ENCODE data around the gene NANOGP8.

Gene NANOGP8

GRCh38 chr15:35061825-35062737 is 23.0 kb downstream of the NANOGP8 start:
- TF ChIP-seq CTCF (IDR thresholded peaks at IDR 0.05; ENCODE audit: low read depth, low read length, missing control alignments), result no peak
- no peak overlapping the region for H3K4me3 ChIP-seq (ENCODE audit: low read depth, low read length)
- no peak for DNase-seq (ENCODE audit: low read depth)
- in situ Hi-C loops (cut with HindIII; ENCODE audit: low sequenced_read_pairs), result no loop called here

GRCh38 chr15:35061161-35061824 is 23.8 kb downstream of the NANOGP8 start:
- in situ Hi-C loops (cut with HindIII; ENCODE audit: low sequenced_read_pairs), result no loop called here
- no peak for DNase-seq (ENCODE audit: low read depth)
- no peak for TF ChIP-seq CTCF (IDR thresholded peaks at IDR 0.05; ENCODE audit: low read depth, low read length, missing control alignments)
- no peak overlapping the region for H3K4me3 ChIP-seq (ENCODE audit: low read depth, low read length)

- DNase-seq (ENCODE audit: low read depth), result no peak
- TF ChIP-seq CTCF (IDR thresholded peaks at IDR 0.05; ENCODE audit: low read depth, low read length, missing control alignments), result no peak
- in situ Hi-C loops (cut with HindIII; ENCODE audit: low sequenced_read_pairs), result no loop called here
- no peak overlapping the region for H3K4me3 ChIP-seq (ENCODE audit: low read depth, low read length)
Observed at GRCh38 chr15:35060591-35060990, 24.5 kb downstream of the NANOGP8 start.

- in situ Hi-C loops (cut with HindIII; ENCODE audit: low sequenced_read_pairs), result no loop called here
- no peak overlapping the region for H3K4me3 ChIP-seq (ENCODE audit: low read depth, low read length)
Observed at GRCh38 chr15:35058534-35059054, 26.5 kb downstream of the NANOGP8 start.

GRCh38 chr15:35055416-35056105 is 29.5 kb downstream of the NANOGP8 start:
- no peak overlapping the region for H3K4me3 ChIP-seq (ENCODE audit: low read depth, low read length)
- DNase-seq (ENCODE audit: low read depth), result no peak
- no peak for TF ChIP-seq CTCF (IDR thresholded peaks at IDR 0.05; ENCODE audit: low read depth, low read length, missing control alignments)
- in situ Hi-C loops (cut with HindIII; ENCODE audit: low sequenced_read_pairs), result no loop called here

More at GRCh38 chr15:35058534-35059054, 26.5 kb downstream of the NANOGP8 start:
- TF ChIP-seq CTCF (IDR thresholded peaks at IDR 0.05; ENCODE audit: low read depth, low read length, missing control alignments), result no peak
- no peak for DNase-seq (ENCODE audit: low read depth)

- H3K4me3 ChIP-seq (ENCODE audit: low read depth, low read length), result no peak overlapping the region
- no peak for TF ChIP-seq CTCF (IDR thresholded peaks at IDR 0.05; ENCODE audit: low read depth, low read length, missing control alignments)
- no peak for DNase-seq (ENCODE audit: low read depth)
- in situ Hi-C loops (cut with HindIII; ENCODE audit: low sequenced_read_pairs), result no loop called here
Observed at GRCh38 chr15:35054380-35054779, 30.7 kb downstream of the NANOGP8 start.
